Neuron (in vitro differentiated cells): ENCODE data around the gene TMEM154.

Source experiments
- H2AFZ ChIP-seq: one replicate; pipeline ENCODE4 v1.6.1; 2013; ENCODE audit warnings: low read depth, mild to moderate bottlenecking, inconsistent platforms, low read length, moderate library complexity
- H3K27me3 ChIP-seq: one replicate; pipeline ENCODE4 v1.6.1; 2013; ENCODE audit warnings: low read length; ENCODE audit not compliant: insufficient read depth
- H3K36me3 ChIP-seq: one replicate; pipeline ENCODE4 v1.6.1; 2013; ENCODE audit warnings: low read length; ENCODE audit not compliant: insufficient read depth
- H3K4me1 ChIP-seq: one replicate; pipeline ENCODE4 v1.6.1; 2013; ENCODE audit warnings: low read length; ENCODE audit not compliant: insufficient read depth
- H3K4me3 ChIP-seq: 2 replicates; pipeline ENCODE4 v1.5.1; 2013; ENCODE audit warnings: mild to moderate bottlenecking, low read length, moderate library complexity
- H3K9me3 ChIP-seq: one replicate; pipeline ENCODE4 v1.6.1; 2013; ENCODE audit warnings: low read length

Gene TMEM154

DNA sequence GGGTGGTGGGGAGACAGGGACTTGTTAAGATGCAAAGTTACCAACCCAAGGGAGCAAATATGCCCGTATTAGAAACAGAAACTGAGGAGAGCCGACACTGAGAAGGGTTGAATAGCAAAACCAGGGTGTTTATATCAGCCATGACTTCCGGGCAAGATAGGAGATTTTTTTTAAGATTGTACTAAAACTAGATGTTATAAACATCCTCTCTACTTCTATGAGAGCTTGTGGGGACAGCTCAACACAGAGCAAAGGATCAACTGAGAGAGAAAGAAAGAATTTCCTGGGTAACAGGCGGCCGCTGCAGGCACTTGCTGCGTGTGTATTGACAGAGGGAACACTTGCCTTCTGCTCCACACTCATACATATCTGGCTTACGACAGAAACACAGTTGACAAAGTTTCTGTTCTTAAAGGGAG is 94.8 kb downstream of the TMEM154 start:
- Histone ChIP-seq H2AFZ (peak overlapping the region; percentile 62), H3K36me3 (no peaks in the 10 kb centered on the region), H3K27me3 (no peaks in the 10 kb centered on the region), H3K9me3 (no peaks in the 10 kb centered on the region), H3K4me1 (peaks cover under 1% of the 10 kb centered on the region), H3K4me3 (no peak overlapping the region)

DNA sequence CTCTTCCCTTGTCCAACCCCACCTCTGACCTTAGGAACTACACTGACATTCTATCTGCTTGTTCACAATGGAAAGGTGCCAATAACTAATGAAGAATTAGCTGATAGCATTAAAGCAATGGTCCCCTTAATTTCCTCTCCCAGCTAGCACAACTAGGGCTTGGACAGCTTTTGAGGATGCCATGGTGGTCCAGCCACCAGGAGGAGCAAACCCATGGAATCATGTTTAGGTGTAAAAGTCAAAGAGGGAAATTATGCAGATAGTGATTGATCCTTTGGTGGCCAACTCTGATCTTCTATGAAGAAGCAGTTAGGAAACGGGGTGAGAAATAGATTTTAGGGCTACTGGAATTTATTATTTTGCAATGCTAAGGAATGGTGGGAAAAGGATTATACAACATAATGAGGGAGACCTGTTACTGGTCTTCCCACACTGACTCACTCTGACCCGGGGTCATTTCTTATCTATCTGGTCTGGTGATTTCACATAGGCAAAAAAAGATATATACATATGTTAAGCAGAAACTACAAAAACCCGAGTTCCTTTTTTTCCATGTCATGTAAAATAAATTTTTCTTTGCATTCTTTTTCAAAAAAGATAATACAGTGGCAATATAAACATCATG is 98.1 kb downstream of the TMEM154 start:
- Histone ChIP-seq H3K36me3 (no peaks in the 10 kb centered on the region), H3K9me3 (no peaks in the 10 kb centered on the region), H3K4me1 (no peaks in the 10 kb centered on the region), H3K4me3 (no peak overlapping the region), H2AFZ (no peak overlapping the region), H3K27me3 (no peaks in the 10 kb centered on the region)

DNA sequence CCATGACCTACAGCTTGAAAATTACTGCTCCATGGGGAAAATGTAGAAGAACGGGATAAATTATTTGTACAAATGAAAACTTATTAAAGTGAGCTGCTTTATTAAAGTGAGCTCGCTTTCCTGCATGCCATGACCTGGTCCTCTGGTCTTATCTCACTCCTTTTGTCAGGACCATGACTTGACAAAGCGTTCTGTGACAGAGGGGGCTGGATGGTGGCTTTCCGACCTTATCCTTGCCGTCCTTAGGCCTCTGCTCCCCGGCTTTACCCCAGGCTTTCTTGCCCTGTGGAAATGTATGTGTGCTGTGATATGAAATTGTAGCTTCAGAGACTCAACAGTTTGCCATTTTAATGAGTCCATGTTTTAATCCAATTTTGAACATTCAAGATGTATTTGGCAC is 99.9 kb downstream of the TMEM154 start:
- H2AFZ ChIP-seq = no peak overlapping the region
- no peaks in the 10 kb centered on the region for H3K27me3 ChIP-seq
- H3K4me3 ChIP-seq = no peak overlapping the region
- H3K9me3 ChIP-seq = no peaks in the 10 kb centered on the region
- peaks cover 7% of the 10 kb centered on the region for H3K4me1 ChIP-seq
- H3K36me3 ChIP-seq = no peaks in the 10 kb centered on the region

DNA sequence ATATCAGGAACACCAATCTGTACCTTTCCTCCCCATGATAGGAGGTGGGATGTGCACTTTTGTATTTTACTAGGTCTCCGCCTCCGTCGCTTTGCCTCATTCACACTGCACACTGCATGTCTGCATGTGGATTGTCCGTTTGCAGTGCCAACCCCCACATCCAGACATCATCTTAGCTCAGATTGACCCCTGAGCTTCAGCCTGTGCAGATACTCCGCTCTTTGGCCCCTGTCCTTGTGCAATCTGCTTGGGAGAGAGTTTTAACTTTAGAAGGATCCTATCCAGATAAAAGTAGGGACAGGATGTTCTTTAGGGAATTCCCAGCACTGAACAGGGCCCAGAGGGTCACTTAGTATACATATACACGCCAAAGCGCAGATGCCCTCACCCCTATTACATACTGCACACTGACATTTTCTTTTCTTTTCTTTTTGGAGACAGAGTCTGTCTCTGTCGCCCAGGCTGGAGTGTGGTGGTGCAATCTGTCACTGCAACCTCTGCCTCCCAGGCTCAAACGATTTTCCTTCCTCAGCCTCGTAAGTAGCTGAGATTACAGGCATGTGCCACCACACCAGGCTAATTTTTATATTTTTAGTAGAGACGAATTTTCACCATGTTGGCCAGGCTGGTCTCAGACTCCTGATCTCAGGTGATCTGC is 100.6 kb downstream of the TMEM154 start:
- Histone ChIP-seq H2AFZ (no peak overlapping the region), H3K4me1 (peaks cover 14% of the 10 kb centered on the region), H3K4me3 (no peak overlapping the region), H3K36me3 (no peaks in the 10 kb centered on the region), H3K27me3 (no peaks in the 10 kb centered on the region), H3K9me3 (no peaks in the 10 kb centered on the region)

DNA sequence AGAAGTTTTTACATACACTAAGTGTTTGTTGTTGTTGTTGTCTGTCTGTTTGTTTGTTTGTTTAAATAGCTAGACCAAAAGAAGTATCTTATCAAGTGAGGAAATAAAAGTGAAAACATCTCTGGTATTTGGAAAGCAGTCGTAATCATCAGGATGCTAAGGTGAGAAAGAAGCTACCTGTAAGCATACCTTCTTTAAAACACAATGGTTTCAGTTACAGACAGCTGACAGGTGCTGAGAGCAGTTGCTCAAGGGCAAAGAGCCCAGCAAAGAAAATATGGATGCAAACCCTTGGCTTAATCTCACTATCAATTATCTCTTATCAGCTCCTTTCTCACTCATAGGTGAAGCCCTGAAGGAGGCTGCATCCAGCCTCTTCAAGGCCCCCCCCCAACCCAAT is 101.1 kb downstream of the TMEM154 start:
- Histone ChIP-seq H3K27me3 (no peaks in the 10 kb centered on the region), H3K4me1 (peaks cover 20% of the 10 kb centered on the region), H3K36me3 (no peaks in the 10 kb centered on the region), H2AFZ (no peak overlapping the region), H3K9me3 (no peaks in the 10 kb centered on the region), H3K4me3 (no peak overlapping the region)

DNA sequence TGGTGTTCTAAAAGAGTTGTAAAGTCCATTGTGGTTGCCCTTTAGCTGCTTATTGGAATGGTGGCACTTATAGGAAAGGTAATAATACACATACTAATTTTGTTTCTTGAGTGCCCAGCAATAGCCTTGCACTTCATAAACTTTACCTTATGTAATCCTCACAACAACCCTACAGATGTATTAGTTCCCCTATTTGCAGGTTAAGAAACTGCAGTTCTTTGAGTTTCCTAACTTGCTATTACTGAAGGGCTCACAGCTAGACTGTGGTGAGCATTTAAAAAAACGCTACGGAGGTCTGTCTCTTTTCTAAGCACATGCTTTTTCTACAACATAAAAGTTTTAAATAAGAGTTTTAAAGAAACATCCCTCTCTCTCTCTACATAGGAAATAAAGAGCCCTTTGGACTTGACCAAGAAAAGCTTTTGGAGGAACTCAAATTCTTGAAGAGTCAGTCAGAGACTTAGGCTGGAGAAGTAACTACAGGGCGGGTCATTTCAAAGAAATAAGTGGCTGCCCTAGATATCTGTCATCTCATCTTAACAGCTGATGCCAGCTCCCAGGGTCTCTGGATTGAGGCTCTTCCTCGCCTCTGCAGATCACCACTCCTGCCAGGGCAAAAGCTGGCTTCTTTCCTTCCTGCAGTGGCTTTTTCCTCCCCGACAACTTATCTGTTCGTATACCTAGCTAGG is 101.9 kb downstream of the TMEM154 start:
- Histone ChIP-seq H3K4me1 (peaks cover 22% of the 10 kb centered on the region), H2AFZ (no peak overlapping the region), H3K4me3 (no peak overlapping the region), H3K27me3 (no peaks in the 10 kb centered on the region), H3K9me3 (no peaks in the 10 kb centered on the region), H3K36me3 (no peaks in the 10 kb centered on the region)

DNA sequence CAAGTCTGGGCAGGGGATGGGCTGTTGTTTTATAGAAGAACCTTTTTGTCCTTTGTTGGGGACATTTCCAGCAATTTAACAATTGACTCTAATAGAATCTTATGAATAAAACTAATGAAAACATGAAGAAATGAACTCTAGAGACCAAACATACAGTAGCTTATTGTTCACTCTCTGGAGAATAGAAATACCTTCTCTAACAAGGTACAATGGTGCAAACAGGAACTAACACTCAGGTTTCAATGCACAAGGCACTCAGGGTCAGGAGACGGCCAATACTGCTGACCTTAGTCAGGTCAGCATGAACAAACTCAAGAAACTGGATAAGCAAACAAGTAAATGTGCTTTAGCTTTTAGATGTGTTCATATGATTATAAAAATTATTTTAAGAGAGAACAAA is 104.3 kb downstream of the TMEM154 start:
- Histone ChIP-seq H3K9me3 (no peaks in the 10 kb centered on the region), H2AFZ (no peak overlapping the region), H3K4me1 (peaks cover 22% of the 10 kb centered on the region), H3K36me3 (no peaks in the 10 kb centered on the region), H3K4me3 (no peak overlapping the region), H3K27me3 (peaks cover under 1% of the 10 kb centered on the region)

DNA sequence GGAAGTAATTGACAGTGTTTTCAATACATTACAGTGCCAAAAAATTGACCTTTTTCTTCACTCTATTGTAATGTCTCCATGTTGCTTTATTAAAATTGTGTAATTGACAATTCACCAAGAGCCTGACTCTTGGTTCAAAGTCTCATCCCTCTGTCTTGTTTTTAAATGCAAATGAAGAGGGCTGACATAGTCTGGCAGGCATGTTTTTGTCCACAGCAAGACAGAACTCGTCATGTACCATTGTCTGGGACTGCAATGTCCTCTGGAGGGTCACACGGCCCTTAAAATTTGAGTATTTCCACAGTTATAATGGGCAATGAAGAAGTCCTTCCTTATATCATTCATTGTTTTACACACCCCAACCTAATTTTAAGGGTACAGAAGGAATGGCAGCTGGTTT is 105.9 kb downstream of the TMEM154 start:
- Histone ChIP-seq H3K36me3 (no peaks in the 10 kb centered on the region), H3K4me1 (peaks cover 22% of the 10 kb centered on the region), H3K9me3 (no peaks in the 10 kb centered on the region), H3K4me3 (no peak overlapping the region), H3K27me3 (peaks cover 2% of the 10 kb centered on the region), H2AFZ (no peak overlapping the region)

DNA sequence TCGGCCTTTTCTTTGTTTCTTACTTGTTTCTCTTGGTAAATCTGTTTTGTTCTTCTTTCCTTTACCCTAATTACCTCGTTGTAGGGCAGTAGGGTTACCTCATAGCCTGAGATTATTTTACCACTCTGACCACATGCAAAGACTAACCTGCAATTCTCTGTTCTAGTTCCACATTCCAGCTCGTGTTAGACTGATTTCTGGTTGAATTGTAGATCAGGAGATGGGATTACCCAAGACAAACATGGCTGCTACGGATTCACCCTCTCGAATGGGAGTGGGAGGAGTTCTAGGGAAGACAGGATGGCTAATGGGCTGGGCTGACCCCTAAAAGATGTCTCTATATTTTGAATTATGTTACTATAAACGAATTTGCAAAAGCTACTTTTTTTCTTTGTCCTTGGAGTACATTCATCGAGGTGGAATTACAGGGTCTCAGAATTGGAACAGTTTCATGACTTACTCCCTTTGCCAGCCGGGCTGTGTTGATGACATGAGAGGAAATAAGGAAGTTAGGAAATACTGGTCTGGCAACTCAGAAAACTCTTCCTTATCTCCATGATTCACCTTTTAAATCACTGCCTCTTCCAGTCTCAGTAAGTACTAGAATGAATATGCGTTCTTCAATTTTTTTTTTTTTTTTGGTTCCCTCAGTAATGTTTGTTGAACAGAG is 107.2 kb downstream of the TMEM154 start:
- H3K4me3 ChIP-seq = no peak overlapping the region
- H3K9me3 ChIP-seq = no peaks in the 10 kb centered on the region

DNA sequence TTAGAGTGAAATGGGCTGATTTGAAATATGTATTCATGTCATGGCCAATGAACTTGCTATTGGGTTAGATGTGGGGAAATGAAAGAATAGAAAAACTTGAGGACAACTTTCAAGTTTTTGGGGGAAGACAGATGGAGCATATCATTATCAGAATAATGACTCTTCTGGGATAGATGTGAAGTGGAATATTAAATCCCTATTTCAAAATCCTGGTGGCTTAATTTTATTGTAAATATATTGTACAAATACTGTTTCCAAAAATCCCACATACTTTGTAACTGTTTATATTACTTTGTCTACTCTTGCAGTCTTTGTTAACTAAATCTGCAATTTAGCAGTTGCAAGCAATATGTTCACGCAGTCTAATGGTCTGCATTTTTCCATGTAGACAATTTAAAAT is 108.0 kb downstream of the TMEM154 start:
- Histone ChIP-seq H3K27me3 (peaks cover 2% of the 10 kb centered on the region), H3K9me3 (no peaks in the 10 kb centered on the region), H3K36me3 (no peaks in the 10 kb centered on the region), H3K4me1 (peaks cover 22% of the 10 kb centered on the region), H3K4me3 (no peak overlapping the region), H2AFZ (no peak overlapping the region)

More for the DNA sequence above, 107.2 kb downstream of the TMEM154 start:
- Histone ChIP-seq H3K27me3 (peaks cover 2% of the 10 kb centered on the region), H3K36me3 (no peaks in the 10 kb centered on the region), H2AFZ (no peak overlapping the region), H3K4me1 (peaks cover 22% of the 10 kb centered on the region)

DNA sequence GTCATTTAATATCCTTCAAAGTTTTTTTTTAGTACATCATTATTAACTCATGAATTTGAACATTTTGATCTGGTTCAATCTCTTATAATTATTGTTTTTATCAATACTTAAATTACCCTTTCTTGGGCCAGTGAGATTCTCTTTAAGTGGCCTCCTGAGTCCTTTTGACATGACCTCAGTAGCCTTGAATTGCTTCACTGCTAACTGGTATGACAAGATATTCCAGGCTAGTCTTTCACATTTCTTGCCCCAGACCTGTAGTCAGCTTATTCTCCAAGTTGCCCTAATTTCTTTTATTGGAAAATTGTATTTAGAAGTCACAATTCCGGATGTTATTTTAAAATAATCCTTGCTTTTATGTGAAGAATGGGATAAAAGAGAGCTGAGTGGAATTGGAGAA is 108.5 kb downstream of the TMEM154 start:
- Histone ChIP-seq H3K27me3 (peaks cover 2% of the 10 kb centered on the region), H3K4me3 (no peak overlapping the region), H3K4me1 (peaks cover 22% of the 10 kb centered on the region), H3K9me3 (no peaks in the 10 kb centered on the region), H2AFZ (no peak overlapping the region), H3K36me3 (no peaks in the 10 kb centered on the region)
